H7 (cell line): ENCODE results near the gene CCL18. TPM values are rescaled to one million over a fixed set of nuclear protein-coding genes. Genes with fewer than 3 reads are reported as not detected.
"Not testable (repeated sequence)": the region's sequence is repeated elsewhere in the genome, so short reads cannot be mapped to it uniquely, and the experiment has no call there.

Experiments used
- DNase-seq: peaks from one replicate; pipeline ENCODE4 v3.0.0; 2012
- H3K27me3 ChIP-seq: 2 replicates; pipeline ENCODE4 v1.6.0; 2011; ENCODE audit warnings: mild to moderate bottlenecking, low read length; ENCODE audit not compliant: control insufficient read depth, insufficient read depth
- H3K36me3 ChIP-seq: replicated peaks from 2 replicates; pipeline ENCODE4 v1.5.1; 2011; ENCODE audit warnings: low read length; ENCODE audit not compliant: control insufficient read depth, insufficient read depth
- H3K4me3 ChIP-seq: 2 replicates; pipeline ENCODE4 v1.5.1; 2011; ENCODE audit warnings: low read depth, mild to moderate bottlenecking, control low read depth, low read length, moderate library complexity; ENCODE audit not compliant: insufficient read depth
- total RNA-seq: library from RNA; depleted of rRNA; stranded (reverse); fragments of >200 nt; shearing (Covaris generic); gene quantifications from 2 replicates; pipeline ENCODE4 v1.2.3, GENCODE V29; 2014

CCL18 gene
- total RNA-seq, 1 experiment from 2014 or later = not detected

DNA sequence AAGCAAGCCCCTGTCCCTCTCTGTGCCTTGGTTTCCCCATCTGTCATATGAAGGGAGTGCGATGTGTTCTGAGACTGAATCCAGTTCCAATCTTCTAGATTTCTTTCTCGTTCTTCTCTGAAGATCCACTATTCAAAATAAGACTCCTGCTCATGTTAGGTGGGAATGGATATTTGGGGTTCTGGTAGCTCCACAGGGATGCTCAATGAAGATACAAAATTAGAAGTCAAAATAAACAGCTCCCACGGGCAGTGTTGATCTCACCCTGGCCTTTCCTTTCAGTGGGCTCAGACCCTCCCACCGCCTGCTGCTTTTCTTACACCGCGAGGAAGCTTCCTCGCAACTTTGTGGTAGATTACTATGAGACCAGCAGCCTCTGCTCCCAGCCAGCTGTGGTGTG, 40.2 kb downstream of the CCL18 start:
- DNase-seq, H3K4me3 ChIP-seq, H3K27me3 ChIP-seq, H3K36me3 ChIP-seq: not testable (repeated sequence)

DNA sequence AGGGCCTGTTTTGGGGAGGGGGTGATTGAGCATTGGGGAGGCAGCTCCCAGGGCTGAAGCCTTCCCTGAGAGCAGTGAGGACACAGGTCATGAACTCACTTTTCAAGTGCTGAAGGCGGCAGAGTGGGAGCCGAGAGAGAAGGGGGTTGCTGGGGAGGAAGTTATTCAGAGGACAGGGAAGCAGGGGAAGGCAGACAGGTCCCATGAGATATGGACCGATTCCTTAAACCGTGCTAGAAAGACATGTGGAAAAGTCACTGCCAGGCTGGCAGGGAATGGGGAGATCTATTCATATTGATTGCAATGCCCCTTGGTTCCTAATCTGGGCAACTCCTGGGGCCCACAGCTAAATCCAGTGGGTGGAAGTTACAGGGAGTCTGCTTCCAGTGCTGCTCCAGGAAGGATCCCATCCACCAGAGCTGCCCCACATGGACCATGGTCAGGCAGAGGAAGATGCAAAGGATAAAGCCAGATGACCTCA, 40.7 kb downstream of the CCL18 start:
- Histone ChIP-seq H3K4me3 (no peak overlapping the region), H3K36me3 (no peaks in the 10 kb centered on the region), H3K27me3 (no peaks in the 10 kb centered on the region; the same call in none of the 2 replicates)
- no peak for DNase-seq

DNA sequence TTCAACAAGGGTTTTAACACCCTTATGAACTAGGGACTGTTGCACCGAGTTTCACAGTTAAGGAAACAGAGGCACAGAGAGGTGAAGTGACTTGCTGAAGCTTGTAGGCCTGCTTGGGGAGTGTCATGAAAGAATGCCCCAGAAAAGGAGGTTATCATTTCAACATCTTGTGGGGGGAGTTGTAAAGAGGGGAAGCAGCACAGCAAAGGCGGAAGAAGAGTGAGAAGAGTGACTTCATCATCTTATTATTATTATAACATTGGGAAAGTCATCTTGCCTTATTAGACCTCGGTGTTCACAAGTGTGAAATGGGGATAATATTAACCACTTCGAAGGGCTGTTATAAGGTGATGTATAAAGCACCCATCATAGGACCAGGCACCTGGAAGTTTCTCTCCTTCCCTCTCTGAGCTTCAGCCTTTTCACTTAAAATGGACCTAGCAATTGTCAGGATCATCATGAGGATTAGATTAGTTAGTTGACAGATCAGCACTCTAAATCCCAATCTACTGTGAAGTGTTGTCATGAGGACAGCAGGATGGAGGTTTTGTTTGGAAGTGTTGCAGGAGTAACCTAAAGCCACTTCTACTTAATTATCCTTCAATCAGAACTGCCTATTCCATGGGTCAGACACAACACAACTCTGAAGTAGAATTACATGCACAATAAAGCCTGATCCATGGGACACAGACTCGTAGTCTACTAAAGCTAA, 41.9 kb downstream of the CCL18 start:
- Histone ChIP-seq H3K36me3 (no peaks in the 10 kb centered on the region), H3K4me3 (no peak overlapping the region), H3K27me3 (no peaks in the 10 kb centered on the region; the same call in none of the 2 replicates)
- DNase-seq = no peak

DNA sequence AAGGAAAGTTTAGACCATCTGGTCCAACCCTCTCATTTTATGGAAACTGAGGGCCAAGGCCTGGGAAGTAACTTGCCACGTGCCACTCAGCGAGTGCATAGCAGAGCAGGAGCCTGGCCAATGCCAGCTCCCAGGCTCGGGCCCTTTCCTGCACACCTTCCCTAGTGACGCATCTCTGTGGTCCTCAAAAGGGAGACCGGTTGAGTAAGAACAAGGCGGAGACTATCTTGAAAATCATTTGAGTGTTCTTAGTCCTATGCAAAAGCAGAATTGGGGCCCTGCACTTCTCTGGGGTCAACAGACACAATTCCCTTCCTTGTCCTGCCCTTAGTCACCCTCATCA, 42.4 kb downstream of the CCL18 start:
- Histone ChIP-seq H3K27me3 (no peaks in the 10 kb centered on the region; the same call in none of the 2 replicates), H3K4me3 (no peak overlapping the region), H3K36me3 (no peaks in the 10 kb centered on the region)
- DNase-seq = no peak

DNA sequence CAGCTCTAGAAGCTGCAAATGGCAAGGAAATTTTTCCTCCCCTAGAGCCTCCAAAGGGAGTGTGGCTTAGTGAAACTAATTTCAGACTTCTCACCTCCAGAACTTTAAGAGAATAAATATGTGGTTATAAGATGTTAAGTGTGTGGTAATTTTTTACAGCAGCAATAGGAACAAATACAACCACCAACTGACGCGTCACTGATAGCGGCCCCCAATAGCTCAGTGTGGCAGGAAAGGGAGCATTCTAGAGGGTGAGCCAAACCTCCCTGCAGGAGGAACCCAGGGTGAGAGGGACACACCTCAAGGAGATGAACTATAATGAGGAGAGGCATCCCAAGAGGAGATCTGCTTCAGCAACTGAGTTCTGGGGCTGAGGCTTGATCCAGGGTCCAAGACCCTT, 43.6 kb downstream of the CCL18 start:
- no peak for DNase-seq
- no peak overlapping the region for H3K4me3 ChIP-seq
- H3K36me3 ChIP-seq = no peaks in the 10 kb centered on the region
- H3K27me3 ChIP-seq = no peaks in the 10 kb centered on the region; the same call in none of the 2 replicates

DNA sequence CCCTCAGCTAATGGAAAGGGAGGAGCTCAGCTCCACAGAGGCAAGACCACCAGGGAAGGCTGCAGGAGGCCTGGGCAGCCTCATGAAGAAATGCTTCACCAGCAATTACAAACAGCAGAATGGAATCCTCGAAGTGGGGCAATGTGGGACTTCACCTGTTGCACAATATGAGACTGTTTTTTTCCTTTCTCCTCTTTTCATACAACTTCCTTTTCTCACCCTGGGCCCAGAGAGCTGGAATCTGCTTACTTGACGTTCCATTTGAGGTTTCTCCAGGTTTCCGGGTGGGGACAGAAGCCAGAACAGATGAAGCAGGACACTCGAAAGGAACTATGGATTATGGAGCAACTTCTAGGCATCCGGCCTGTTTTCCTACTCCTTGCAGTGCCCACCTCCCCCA, 44.2 kb downstream of the CCL18 start:
- not testable (repeated sequence) for DNase-seq, H3K4me3 ChIP-seq, H3K36me3 ChIP-seq, H3K27me3 ChIP-seq

DNA sequence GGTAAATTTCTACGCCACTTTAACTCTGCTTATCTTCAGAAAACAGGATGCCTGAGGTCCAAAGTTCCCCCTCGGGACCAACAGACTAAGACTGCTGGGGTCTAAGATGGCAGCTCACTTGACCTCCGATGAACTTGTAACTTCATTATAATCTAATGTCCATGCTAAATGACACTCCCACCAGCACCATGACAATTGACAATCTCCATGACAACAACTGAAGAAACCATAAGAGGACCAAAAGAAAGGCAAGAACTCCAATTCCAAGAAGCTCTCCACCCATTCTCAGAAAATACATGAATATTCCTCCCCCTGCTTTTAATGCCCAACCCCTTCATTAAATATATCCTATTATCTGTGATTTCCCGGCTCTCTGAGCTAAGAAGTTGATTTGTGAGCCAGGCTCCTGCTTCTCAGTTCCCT, 47.0 kb downstream of the CCL18 start:
- Histone ChIP-seq H3K36me3 (no peaks in the 10 kb centered on the region), H3K4me3 (no peak overlapping the region), H3K27me3 (no peaks in the 10 kb centered on the region; the same call in none of the 2 replicates)
- no peak for DNase-seq

DNA sequence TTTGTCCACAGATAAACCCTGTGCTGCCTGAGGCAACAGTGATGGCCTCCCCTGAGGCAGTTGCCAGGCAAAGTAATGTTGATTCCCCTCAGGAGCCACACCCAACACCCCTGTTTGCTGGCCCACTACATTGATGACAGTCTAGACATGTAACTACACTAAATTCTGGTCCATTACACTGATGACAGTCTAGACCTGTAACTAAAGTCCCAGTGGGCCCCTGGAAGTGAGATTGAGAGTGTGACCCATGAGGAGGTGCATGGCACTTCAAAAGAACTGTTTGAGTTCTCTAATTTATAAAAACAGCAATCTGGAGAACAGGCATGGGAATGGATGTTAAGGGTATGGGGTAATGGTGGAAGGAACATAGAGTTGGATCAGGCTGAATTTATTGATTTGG, 48.5 kb downstream of the CCL18 start:
- no peak for DNase-seq
- Histone ChIP-seq H3K27me3 (no peaks in the 10 kb centered on the region; the same call in none of the 2 replicates), H3K36me3 (no peaks in the 10 kb centered on the region), H3K4me3 (no peak overlapping the region)

DNA sequence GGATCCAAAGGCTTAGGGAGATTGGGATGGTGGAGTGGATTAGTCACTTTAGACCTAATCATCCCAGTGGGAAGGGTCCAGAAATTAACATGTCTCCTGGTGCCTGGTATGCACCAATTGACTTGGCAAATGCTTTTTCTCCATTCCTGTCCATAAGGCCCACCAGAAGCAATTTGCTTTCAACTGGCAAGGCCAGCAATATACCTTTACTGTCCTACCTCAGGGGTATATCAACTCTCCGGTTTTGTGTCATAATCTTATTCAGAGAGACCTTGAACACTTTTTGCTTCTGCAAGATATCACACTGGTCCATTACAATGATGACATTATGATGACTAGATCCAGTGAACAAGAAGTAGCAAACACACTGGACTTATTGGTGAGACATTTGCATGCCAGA, 49.1 kb downstream of the CCL18 start:
- not testable (repeated sequence) for DNase-seq, H3K27me3 ChIP-seq, H3K4me3 ChIP-seq, H3K36me3 ChIP-seq

DNA sequence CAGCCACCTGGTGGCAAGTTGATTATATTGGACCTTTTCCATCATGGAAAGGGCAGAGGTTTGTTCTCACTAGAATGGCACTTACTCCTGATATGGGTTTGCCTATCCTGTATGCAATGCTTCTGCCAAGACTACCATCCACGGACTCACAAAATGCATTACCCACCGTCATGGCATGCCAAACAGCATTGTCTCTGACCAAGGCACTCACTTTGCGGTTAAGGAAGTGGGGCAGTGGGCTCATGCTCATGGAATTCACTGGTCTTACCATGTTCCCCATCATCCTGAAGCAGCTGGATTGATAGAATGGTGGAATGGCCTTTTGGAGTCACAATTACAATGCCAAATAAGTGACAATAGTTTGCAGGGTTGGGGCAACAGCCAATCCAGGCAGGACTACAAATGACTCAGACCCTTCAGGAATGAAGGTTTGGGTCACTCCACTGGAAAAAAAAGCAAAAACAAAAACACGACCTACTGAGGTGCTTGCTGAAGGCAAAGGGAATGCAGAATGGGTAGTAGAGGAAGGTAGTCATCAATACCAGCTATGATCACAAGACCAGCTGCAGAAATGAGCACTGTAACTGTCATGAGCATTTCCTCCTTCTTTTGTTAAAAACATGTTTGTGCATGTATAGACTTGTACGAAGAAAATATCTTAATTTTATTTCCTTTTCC, 51.0 kb downstream of the CCL18 start:
- DNase-seq, H3K27me3 ChIP-seq: not testable (repeated sequence)

DNA sequence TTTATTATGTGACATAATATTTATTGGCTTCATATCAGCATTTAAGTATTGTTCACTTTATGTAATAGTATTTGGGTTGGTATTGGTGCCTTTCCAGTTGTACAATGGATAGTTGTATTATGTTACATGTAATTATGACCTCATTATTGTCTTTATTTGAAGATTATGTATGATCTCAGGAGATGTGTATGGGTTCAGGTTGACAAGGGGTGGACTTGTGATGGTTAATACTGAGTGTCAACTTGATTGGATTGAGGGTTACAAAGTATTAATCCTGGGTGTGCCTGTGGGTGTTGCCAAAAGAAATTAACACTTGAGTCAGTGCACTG, 51.5 kb downstream of the CCL18 start:
- not testable (repeated sequence) for DNase-seq, H3K27me3 ChIP-seq, H3K4me3 ChIP-seq, H3K36me3 ChIP-seq

More for the DNA sequence above, 51.0 kb downstream of the CCL18 start:
- not testable (repeated sequence) for H3K36me3 ChIP-seq, H3K4me3 ChIP-seq

DNA sequence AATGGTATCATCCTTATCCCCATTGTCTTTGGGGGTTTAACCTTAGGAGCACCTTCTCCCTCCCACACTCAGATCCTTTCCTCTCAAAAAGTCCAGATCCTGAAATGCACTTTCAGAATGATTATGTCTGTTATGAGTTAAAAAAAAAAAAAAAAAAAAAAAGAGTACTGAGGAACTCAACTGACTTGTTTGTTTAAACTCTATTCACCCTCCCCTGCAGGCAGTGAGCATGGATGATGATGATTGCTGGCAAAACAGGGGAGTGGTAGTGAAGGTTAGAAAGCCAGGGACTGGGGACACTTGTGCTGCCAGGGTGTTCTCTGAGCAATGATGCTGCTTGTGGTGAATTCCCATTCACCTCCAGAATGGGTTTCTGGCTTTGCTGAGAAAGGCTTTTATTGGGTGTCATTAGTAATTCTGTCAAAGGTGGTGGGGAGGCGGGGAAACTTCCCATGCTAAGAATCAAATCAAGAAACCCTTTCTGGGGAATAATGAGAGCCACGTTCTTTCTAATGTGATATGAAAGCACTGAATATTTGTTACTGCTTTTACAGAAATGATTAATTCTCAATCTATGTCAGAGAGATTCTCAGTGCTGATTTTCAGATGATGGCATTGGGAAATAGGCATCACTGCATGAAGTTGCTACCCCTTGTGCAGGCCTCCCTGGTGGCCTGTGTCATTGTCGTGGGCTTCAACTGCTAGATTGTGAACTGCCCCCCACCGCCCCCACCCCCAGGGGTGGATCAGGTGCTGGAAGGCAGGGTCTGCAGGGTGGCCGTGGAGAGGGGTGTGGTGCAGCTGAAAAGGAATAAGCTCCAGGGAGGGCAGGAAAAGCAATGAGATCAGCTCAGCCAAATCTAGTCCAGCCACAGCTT, 53.7 kb downstream of the CCL18 start:
- DNase-seq = no peak
- Histone ChIP-seq H3K4me3 (no peak overlapping the region), H3K27me3 (no peaks in the 10 kb centered on the region), H3K36me3 (no peaks in the 10 kb centered on the region)

DNA sequence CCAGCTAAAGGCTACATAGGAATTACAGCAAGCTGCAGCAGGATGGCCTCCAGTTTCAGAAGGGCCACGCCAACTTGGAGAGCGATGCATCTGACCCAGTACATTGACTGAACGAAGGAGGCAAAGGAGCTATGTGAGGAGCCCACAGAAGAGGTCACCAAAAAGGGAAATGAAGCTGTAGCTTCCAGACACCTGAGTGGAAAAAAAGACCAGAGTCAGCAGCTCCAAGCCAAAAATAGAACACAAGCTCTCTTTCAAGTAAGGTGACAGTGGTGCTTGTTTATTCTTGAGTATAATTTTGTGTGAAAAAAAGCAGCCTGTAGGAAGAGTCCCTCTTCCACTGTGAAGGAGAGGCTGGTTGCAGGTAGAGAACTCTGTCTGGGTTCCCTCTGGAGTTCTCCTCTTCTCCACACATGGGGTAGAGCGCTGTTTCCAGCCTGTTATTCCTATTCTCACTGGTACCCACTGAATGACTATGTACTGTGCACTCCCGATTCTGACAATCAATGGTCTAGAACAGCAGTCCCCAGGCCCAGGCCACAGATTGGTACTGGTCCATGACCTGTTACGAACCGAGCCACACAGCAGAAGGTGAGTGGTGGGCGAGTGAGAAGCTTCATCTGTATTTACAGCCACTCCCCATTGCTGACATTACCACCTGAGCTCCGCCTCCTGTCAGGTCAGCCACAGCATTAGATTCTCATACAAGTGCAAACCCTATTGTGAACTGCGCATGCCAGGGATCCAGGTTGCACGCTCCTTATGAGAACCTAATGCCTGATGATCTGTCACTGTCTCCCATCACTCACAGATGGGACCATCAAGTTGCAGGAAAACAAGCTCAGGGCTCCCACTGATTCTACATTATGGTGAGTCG, 54.6 kb downstream of the CCL18 start:
- no peak for DNase-seq
- no peaks in the 10 kb centered on the region for H3K27me3 ChIP-seq
- no peaks in the 10 kb centered on the region for H3K36me3 ChIP-seq
- no peak overlapping the region for H3K4me3 ChIP-seq

DNA sequence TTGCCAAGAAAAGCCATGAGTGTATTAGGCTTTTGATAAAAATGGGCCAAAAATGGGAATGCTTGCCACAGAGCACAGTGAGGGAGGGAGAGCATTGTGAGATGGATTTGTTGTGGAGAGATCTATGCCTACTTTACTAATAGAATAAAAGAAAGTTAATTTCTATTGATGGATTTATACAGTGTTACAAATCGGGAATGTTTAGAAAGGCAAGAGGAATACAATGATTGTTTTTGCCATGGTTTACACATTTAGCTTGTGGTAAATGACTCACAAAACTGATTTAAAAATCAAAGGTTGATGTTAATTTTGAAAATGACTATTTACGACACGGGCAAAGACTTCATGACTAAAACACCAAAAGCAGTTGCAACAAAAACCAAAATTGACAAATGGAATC, 56.1 kb downstream of the CCL18 start:
- no peak for DNase-seq
- Histone ChIP-seq H3K36me3 (no peaks in the 10 kb centered on the region), H3K27me3 (no peaks in the 10 kb centered on the region), H3K4me3 (no peak overlapping the region)
